ENCODE results near the gene GIT2.
"Not testable (repeated sequence)": the region's sequence is repeated elsewhere in the genome, so short reads cannot be mapped to it uniquely, and the experiment has no call there.

Gene GIT2

GRCh38 chr12:109946505-109946904 lies 49.7 kb downstream of the GIT2 start:
- DNase-seq (ENCODE audit: low spot score) = no peak

- no peak for DNase-seq (ENCODE audit: low spot score)
These were observed 51.4 kb downstream of the GIT2 start for GRCh38 chr12:109944561-109945359.

GRCh38 chr12:109943811-109944210 lies 52.4 kb downstream of the GIT2 start:
- DNase-seq (ENCODE audit: low spot score) = no peak

GRCh38 chr12:109940339-109940923 lies 55.7 kb downstream of the GIT2 start:
- DNase-seq (ENCODE audit: low spot score) = no peak

GRCh38 chr12:109939504-109939903 lies 56.7 kb downstream of the GIT2 start:
- no peak for DNase-seq (ENCODE audit: low spot score)

- no peak for DNase-seq (ENCODE audit: low spot score)
These were observed 57.2 kb downstream of the GIT2 start for GRCh38 chr12:109938947-109939346.

- DNase-seq (ENCODE audit: low spot score) = peak; percentile 44
These were observed 58.8 kb downstream of the GIT2 start for GRCh38 chr12:109937371-109937770.

GRCh38 chr12:109934026-109934425 lies 62.1 kb downstream of the GIT2 start:
- DNase-seq (ENCODE audit: low spot score) = no peak

- no peak for DNase-seq (ENCODE audit: low spot score)
These were observed 63.2 kb downstream of the GIT2 start for GRCh38 chr12:109932878-109933503.

- no peak for DNase-seq (ENCODE audit: low spot score)
These were observed 65.0 kb downstream of the GIT2 start for GRCh38 chr12:109931143-109931542.

GRCh38 chr12:109930028-109930800 lies 66.0 kb downstream of the GIT2 start:
- DNase-seq (ENCODE audit: low spot score) = no peak

GRCh38 chr12:109929326-109929725 lies 66.8 kb downstream of the GIT2 start:
- DNase-seq (ENCODE audit: low spot score) = not testable (repeated sequence)

GRCh38 chr12:109928058-109928656 lies 68.0 kb downstream of the GIT2 start:
- no peak for DNase-seq (ENCODE audit: low spot score)

- DNase-seq (ENCODE audit: low spot score) = no peak
These were observed 68.5 kb downstream of the GIT2 start for GRCh38 chr12:109927622-109928021.

GRCh38 chr12:109926488-109927210 lies 69.5 kb downstream of the GIT2 start:
- no peak for DNase-seq (ENCODE audit: low spot score)

- DNase-seq (ENCODE audit: low spot score) = no peak
These were observed 70.2 kb downstream of the GIT2 start for GRCh38 chr12:109926016-109926415.

GRCh38 chr12:109925185-109925840 lies 70.9 kb downstream of the GIT2 start:
- DNase-seq (ENCODE audit: low spot score) = no peak

- no peak for DNase-seq (ENCODE audit: low spot score)
These were observed 72.5 kb downstream of the GIT2 start for GRCh38 chr12:109923481-109924245.

- DNase-seq (ENCODE audit: low spot score) = no peak
These were observed 73.1 kb downstream of the GIT2 start for GRCh38 chr12:109923038-109923437.

- DNase-seq (ENCODE audit: low spot score) = no peak
These were observed 74.2 kb downstream of the GIT2 start for GRCh38 chr12:109921982-109922381.
